Sigmoid colon (tissue), 7 donors: ENCODE data around the gene FBXW8. TPM values are rescaled to one million over a fixed set of nuclear protein-coding genes. Genes with fewer than 3 reads are reported as not detected.

ENCODE experiments used
- DNase-seq: peaks from one replicate; pipeline ENCODE4 v3.0.0-alpha.2; 2019
- H3K27ac ChIP-seq, 4 donors: fragments of 200-600 bp; sonication (generic); one replicate each; pipeline ENCODE4 v1.5.1; 2016 to 2019; ENCODE audit warnings: mild to moderate bottlenecking in 1 of 4
- H3K27me3 ChIP-seq, 3 donors: fragments of 200-600 bp; sonication (generic); one replicate each; pipeline ENCODE4 v1.5.1; 2019; ENCODE audit warnings: mild to moderate bottlenecking in 1 of 3
- H3K36me3 ChIP-seq, 4 donors: fragments of 200-600 bp; sonication (generic); one replicate each; pipeline ENCODE4 v1.5.1; 2016 to 2019
- H3K4me1 ChIP-seq, 4 donors: fragments of 200-600 bp; sonication (generic); one replicate each; pipeline ENCODE4 v1.5.1; 2017 to 2019
- H3K4me3 ChIP-seq, 4 donors: fragments of 200-600 bp; sonication (generic); one replicate each; pipeline ENCODE4 v1.5.1; 2017 to 2019; ENCODE audit warnings: mild to moderate bottlenecking in 2 of 4, moderate library complexity in 1 of 4
- H3K9me3 ChIP-seq, 4 donors: fragments of 200-600 bp in 3 of 4; sonication (generic) in 3 of 4; one replicate each; pipeline versions ENCODE4 v1.5.1 to v1.6.1; 2013 to 2019
- CTCF ChIP-seq, 4 experiments: fragments of 450-650 bp in 3 of 4; fragments of 200-600 bp in 1 of 4; IDR thresholded peaks; one replicate each; pipeline ENCODE4 v1.5.1; 2016 to 2019; ENCODE audit warnings: antibody characterized with exemption in 4 of 4, mild to moderate bottlenecking in 3 of 4, moderate library complexity in 2 of 4
- EP300 ChIP-seq, 4 donors: sonication (generic); formaldehyde crosslinking; IDR thresholded peaks; one replicate each; pipeline ENCODE4 v1.6.1; 2017; ENCODE audit warnings: antibody characterized with exemption in 4 of 4
- POLR2A ChIP-seq, 2 donors: fragments of 450-650 bp; IDR thresholded peaks; one replicate each; pipeline ENCODE4 v1.6.1; 2016; ENCODE audit warnings: antibody characterized with exemption in 2 of 2, mild to moderate bottlenecking in 2 of 2, moderate library complexity in 2 of 2
- POLR2AphosphoS5 ChIP-seq, 4 donors: sonication (generic); formaldehyde crosslinking; IDR thresholded peaks; one replicate each; pipeline ENCODE4 v1.6.1; 2017; ENCODE audit warnings: antibody characterized with exemption in 4 of 4
- WGBS, 2 donors: extraction: QIAGEN DNeasy Blood & Tissue Kit; methylation state at CpG; one replicate each; pipeline ENCODE4 v1.1.7; 2013; 5-methylcytosine and 5-hydroxymethylcytosine counted together
- intact Hi-C: fragments of 100-400 bp; cut with DNase I; formaldehyde crosslinking; loops from one replicate; pipeline ENCODE4 v1.15.1; 2023
- polyA plus RNA-seq, 3 donors: library from polyadenylated mRNA; stranded (reverse); fragments of 200-250 nt; gene quantifications; one replicate each; pipeline ENCODE4 v1.2.3, GENCODE V29; 2013
- total RNA-seq, 4 donors: library from RNA; depleted of rRNA; stranded (reverse); fragments of >200 nt; gene quantifications; one replicate each; pipeline ENCODE4 v1.1.0, GENCODE V29; 2016
- donor health status: healthy with polysubstance abuse.
- donor health status: Bipolar disorder and iron deficiency.
- donor health status: healthy.

Gene FBXW8
- total and polyA plus RNA-seq, 7 donors: 2.3 to 19.1 (median 7.7) TPM

GRCh38 chr12:117069926-117070900, 159.5 kb downstream of the FBXW8 start:
- Histone ChIP-seq H3K4me3 (no peak overlapping the region), H3K36me3 (no peaks in the 10 kb centered on the region), H3K27me3 (no peaks in the 10 kb centered on the region), H3K27ac (no peak overlapping the region), H3K4me1 (no peaks in the 10 kb centered on the region), H3K9me3 (no peaks in the 10 kb centered on the region)
- TF ChIP-seq POLR2AphosphoS5 (IDR thresholded peaks at IDR 0.05) (no peak), EP300 (IDR thresholded peaks at IDR 0.05) (no peak), POLR2A (IDR thresholded peaks at IDR 0.05) (no peak), CTCF (IDR thresholded peaks at IDR 0.05) (no peak)
- intact Hi-C loops: no loop called here
- 77 to 87% methylated on average over 14 of the region's 14 CpGs for WGBS, 2 donors
- no peak for DNase-seq

DNA sequence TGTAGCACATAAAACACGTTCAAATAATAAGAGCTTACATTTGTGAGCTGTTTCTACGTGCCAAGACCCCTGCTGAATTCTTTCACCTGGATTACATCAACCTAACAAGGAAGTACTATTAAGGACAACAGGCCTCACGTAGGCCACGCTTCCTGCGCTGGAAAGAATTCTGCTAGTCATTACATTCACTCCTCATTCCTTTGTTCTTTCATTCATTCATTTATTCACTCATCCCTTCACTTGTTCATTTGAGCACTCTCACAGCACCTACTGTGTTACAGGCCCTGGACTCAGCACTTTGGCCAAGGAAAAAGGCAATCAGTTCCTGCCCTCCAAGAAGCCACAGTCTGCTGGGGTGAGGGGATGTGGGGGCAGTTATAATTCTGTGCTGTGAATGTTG, 160.3 kb downstream of the FBXW8 start:
- Histone ChIP-seq H3K4me1 (no peaks in the 10 kb centered on the region), H3K27me3 (no peaks in the 10 kb centered on the region), H3K27ac (no peak overlapping the region), H3K36me3 (no peaks in the 10 kb centered on the region), H3K9me3 (no peaks in the 10 kb centered on the region), H3K4me3 (no peak overlapping the region)
- no peak for DNase-seq
- intact Hi-C loops: no loop called here
- 79 to 90% methylated on average over 5 of the region's 5 CpGs for WGBS, 2 donors
- TF ChIP-seq CTCF (IDR thresholded peaks at IDR 0.05): no peak
- no peak for TF ChIP-seq POLR2AphosphoS5 (IDR thresholded peaks at IDR 0.05)
- no peak for TF ChIP-seq EP300 (IDR thresholded peaks at IDR 0.05)
- no peak for TF ChIP-seq POLR2A (IDR thresholded peaks at IDR 0.05)

GRCh38 chr12:117072106-117072505, 161.4 kb downstream of the FBXW8 start:
- no peak for DNase-seq
- peaks cover 0 to 4% (median 0%) of the 10 kb centered on the region in 3 donors for H3K27me3 ChIP-seq
- H3K4me3 ChIP-seq: no peak overlapping the region
- no peaks in the 10 kb centered on the region for H3K9me3 ChIP-seq
- WGBS, 2 donors: 92 to 97% methylated on average over 5 of the region's 5 CpGs
- intact Hi-C loops: no loop called here
- TF ChIP-seq POLR2AphosphoS5 (IDR thresholded peaks at IDR 0.05) (no peak), EP300 (IDR thresholded peaks at IDR 0.05) (no peak), CTCF (IDR thresholded peaks at IDR 0.05) (no peak), POLR2A (IDR thresholded peaks at IDR 0.05) (no peak)
- H3K27ac ChIP-seq: no peak overlapping the region
- no peaks in the 10 kb centered on the region for H3K36me3 ChIP-seq
- no peaks in the 10 kb centered on the region for H3K4me1 ChIP-seq

DNA sequence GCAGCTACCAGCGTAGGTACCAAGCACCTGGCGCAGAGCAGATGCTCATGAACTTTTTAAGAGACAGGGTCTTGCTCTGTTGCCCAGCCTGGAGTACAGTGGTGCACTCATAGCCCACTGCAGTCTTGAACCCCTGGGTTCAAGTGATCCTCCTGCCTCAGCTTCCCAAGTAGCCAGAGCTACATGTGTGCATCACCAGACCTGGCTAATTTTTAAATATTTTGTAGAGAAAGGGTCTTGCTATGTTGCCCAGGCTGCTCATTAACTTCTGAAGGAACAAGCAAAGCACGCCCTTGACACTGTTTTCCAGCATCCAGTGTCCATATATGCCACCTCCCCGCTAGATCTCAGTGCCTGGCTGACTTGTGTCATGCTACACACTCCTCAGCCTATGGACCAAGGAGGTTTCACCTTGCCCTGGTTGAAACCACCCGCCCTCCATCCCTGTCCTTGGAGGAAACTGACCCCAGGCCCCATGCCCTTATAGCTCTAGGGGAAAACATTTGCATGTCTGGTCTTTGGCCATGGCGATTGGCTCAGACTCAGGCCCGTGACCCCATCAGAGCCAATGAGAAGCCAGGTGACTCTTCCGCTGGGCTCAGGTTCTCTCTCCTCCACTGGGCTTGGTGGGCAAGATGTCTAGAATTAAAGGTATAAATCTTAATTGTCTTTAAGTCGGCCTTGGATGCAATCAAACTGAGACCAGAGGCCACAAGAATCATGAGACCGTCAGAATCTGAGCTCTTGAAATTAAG, 162.2 kb downstream of the FBXW8 start:
- intact Hi-C loops: no loop called here
- Histone ChIP-seq H3K9me3 (no peaks in the 10 kb centered on the region), H3K27ac (no peak overlapping the region), H3K27me3 (peaks cover 0 to 4% (median 0%) of the 10 kb centered on the region in 3 donors), H3K36me3 (no peaks in the 10 kb centered on the region), H3K4me3 (no peak overlapping the region), H3K4me1 (no peaks in the 10 kb centered on the region)
- 84 to 85% methylated on average over 10 of the region's 10 CpGs for WGBS, 2 donors
- TF ChIP-seq POLR2A (IDR thresholded peaks at IDR 0.05): no peak
- TF ChIP-seq CTCF (IDR thresholded peaks at IDR 0.05): no peak
- no peak for TF ChIP-seq EP300 (IDR thresholded peaks at IDR 0.05)
- no peak for TF ChIP-seq POLR2AphosphoS5 (IDR thresholded peaks at IDR 0.05)
- no peak for DNase-seq
